ENCODE data around the gene DLEC1. TPM values are rescaled to one million over a fixed set of nuclear protein-coding genes. Genes with fewer than 3 reads are reported as not detected.

DLEC1 gene
- polyA plus RNA-seq, 1 donor: 0.59 TPM

DNA sequence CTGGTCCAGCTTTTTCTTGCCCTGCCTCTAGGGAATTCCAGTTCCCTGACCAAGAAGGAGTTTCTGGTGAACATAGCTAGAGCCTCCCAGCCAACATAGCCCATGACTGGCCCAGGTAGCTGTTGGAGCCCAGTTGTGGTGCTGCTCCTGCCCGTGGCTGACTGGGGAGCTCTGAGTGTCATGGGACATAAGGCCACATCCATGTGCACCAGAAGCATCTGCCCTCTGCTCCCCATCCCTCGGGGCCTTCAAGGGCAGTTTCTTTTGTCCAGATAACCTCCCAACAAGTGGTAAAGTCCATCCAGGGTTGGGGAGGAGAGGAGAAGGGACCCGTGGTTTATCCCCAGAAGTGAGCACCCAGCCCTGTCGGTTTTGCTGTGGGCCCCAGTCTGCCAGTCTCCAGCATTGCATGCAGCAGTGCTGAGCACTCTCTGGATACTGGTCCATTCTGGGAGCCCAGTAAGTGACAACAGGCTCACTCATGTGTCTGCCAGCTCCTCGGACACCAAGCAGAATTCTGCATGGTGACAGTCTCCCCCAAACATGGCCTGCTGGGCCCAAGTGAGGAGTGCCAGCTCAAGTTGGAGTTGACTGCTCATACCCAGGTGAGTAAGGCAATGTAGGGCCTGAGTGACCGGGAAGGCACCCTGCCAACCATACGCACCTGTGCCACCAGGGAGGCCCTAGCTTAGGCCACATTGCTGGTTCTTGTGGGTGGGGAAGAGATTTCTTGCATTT lies 69.1 kb downstream of the DLEC1 start:
- DNase-seq (ENCODE audit: low read depth): no peak

DNA sequence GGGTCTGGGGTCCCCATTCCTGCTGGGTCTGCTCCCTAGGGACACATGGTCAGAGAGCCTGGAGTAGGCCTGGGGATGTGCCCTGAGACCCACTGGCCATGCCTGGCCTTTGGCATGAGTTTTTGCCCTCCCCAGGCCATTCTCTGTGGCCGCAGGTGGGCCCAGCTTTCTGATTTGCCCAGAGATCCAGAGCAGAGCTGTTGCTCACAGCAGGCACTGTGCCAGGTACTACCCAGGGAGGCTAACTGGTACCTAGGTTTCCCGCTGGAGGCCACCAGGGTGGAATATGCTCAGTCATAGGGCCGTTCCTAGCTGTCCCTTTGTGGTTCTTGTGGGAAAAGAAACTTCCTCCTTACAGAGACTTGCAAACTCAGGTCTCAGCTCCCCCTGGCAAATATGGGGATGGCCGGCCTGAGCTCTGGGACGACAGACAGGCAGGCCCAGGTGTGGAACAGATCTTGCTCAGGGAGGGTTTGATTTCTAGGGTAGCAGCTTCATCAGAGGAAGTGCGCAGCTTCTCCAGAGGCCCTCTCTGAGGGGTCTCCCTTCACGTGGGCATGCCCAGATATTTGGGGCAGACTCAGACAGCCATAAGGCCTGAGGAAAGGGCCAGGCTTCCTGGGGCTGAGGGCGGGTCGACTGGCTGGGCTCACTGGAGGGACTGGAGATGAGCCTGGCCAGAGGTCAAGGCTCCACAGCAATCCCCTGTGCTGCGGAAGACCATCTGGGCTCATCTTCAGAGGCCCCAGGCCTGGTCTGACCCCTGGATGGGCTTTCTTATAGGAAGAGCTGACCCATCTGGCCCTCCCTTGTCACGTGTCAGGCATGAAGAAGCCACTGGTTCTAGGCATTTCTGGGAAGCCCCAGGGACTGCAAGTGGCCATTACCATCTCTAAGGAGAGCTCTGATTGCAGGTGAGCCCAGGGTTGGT lies 69.9 kb downstream of the DLEC1 start:
- no peak for DNase-seq (ENCODE audit: low read depth)

DNA sequence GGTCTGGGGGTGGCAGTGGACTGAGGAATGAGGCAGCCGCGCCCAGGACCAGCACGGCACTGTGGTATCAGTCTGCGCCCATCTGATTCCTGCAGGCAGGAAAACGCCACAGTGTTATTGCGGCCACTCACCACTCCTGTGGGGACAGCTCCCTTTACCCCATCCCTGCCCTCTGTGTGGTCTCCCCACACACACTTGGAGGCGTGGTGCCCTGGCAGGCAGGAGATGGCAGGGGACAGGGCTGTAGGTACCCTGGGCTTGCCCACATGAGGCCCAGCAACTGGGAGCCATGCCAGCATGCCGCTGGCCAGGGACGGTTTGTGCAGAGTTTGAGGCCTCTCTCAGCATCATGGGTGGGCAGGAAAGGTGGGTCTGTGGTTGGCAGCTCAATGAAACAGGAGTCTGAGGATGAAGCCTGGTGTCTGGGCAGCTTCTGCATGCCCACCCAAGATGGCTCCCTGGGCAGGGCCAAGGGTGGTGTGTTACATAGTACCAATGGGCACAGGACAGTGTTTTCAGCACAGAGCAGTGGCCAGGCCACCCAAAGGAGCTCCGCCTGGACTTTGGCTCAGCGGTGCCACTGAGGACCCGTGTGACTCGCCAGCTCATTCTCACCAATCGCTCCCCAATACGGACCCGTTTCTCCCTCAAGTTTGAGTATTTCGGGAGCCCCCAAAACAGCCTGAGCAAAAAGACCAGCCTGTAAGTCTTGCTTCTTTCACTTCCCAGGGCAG lies 70.7 kb downstream of the DLEC1 start:
- no peak for DNase-seq (ENCODE audit: low read depth)

DNA sequence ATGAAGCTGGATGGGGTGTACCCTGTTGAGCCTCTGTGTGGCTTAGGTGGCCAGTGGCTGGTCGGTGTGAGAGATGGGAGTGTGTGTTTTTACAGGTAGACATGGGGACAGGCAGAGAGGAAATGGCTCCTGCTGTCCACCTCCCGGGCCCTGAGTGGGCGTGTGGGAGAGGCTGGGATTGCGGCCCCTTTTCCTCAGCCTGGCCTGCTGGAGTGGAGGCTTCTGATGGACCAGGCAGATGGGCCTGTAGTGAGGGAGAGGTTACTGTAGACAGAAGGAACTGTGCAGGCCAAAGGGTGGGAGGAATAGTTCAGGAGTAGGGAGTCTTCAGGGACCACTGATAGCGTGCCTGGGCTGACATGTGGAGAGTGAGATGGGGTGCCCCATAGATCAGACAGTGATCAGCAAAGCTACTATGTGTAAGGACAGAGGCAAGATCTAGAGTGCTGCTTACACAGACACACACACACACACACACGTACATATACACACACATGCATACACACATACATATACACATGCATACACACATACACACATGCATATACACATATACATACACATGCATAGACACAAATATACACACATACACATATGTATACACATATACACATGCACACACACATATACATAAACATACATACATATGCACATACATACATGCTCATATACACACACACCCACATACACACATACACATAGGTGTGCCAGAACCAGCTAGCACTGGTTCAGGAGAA lies 71.5 kb downstream of the DLEC1 start:
- no peak for DNase-seq (ENCODE audit: low read depth)

DNA sequence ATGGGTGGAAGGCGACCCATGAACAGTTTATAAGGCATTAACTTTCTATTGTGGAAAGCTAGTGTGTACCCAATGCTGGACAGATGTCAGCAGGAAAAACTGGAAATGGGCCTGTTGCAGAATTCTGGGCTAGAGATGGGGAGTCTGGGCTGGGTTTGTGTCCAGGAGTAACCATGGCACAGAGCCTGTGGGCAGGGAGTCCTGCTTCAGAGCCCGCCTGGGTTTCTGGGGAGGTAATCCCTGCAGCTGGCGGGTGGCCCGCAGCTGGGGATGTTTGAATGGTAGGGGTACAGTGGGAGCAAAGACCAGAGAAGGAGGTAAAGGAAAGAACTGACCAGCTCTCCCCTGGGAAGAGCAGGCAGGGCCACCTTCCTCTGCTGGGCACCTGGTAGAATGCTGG lies 72.2 kb downstream of the DLEC1 start:
- no peak for DNase-seq (ENCODE audit: low read depth)

DNA sequence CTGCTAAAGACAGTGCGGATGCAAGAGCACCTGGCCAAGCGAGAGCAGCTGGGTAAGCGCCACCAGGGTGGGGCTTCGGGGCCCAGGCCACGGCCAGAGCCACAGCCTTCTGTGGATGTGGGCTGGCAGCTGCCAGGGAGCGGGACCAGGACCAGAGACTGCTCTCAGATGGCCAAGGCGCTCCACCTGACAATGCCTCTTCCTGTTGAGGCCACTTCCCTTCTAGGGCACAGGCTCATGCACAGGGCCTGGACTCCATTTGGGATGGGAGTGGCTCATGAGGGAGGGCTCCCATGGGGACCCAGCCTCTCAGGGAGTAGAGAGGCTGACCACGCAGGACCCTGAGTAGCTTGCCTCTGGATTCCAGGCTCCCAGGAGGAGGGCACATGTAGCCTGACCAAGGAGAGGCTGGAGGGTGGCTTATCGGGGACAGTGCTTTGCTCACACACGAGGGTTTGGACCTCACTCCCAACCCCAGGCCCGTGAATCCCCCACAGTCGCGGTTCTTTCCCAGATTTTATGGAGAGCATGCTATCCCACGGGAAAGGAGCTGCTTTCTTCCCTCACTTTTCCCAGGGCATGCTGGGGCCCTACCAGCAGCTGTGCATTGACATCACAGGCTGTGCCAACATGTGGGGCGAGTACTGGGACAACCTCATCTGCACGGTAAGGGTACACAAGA lies 72.8 kb downstream of the DLEC1 start:
- no peak for DNase-seq (ENCODE audit: low read depth)

DNA sequence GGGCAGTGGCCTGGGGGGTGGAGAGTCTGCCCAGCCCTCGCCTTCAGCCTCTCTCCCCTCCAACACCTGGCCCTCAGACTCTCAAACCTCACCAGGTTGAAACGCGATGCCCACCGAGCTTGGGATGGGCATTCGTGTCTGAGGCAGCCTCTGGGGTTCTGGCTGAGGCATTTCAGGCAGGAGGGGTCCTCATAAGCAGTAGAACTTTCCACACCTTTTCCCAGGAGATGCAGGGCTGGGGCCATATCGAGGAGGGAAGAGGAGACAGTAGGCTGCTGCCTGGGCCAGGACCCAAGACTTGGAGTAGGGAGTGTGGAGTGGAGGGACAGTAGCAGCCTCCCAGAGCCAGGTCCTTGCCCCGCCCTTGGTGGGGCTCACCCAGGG lies 73.4 kb downstream of the DLEC1 start:
- DNase-seq (ENCODE audit: low read depth): no peak

DNA sequence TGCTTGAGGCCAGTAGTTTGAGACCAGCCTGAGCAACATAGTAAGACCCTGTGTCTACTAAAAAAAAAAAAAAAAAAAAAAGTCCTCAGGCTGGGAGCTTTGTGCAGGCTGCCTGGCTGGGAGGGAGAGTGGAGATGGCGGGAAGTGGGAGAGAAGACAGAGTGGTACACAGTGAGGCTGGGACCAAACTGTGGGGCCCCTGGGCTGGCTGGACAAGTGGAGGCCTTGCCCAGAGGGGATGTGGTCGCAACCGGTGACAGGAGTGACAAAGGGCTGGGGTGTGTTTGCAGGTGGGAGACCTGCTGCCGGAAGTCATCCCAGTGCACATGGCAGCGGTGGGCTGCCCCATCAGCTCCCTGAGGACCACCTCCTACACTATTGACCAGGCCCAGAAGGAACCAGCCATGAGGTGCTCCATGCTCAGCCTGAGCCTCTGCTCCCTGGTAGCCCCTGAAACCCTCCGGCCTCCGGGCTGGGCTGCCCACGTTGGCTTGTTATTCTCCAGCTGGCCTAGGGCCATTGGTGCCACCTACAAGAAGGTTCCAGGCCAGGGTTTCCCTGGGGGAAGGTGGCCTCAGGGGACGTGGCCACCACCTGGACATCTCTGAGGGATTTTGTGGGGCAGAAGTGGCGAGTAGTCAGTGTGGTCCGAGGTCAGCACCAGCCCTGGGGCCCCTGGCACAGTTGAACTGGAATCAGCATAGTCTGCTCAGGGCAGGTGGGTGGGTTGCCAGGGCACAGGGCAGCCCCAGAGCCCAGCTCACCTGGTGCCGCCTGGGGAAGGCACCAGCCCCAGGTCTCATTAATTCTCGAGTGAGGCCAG lies 75.3 kb downstream of the DLEC1 start:
- DNase-seq (ENCODE audit: low read depth): no peak

DNA sequence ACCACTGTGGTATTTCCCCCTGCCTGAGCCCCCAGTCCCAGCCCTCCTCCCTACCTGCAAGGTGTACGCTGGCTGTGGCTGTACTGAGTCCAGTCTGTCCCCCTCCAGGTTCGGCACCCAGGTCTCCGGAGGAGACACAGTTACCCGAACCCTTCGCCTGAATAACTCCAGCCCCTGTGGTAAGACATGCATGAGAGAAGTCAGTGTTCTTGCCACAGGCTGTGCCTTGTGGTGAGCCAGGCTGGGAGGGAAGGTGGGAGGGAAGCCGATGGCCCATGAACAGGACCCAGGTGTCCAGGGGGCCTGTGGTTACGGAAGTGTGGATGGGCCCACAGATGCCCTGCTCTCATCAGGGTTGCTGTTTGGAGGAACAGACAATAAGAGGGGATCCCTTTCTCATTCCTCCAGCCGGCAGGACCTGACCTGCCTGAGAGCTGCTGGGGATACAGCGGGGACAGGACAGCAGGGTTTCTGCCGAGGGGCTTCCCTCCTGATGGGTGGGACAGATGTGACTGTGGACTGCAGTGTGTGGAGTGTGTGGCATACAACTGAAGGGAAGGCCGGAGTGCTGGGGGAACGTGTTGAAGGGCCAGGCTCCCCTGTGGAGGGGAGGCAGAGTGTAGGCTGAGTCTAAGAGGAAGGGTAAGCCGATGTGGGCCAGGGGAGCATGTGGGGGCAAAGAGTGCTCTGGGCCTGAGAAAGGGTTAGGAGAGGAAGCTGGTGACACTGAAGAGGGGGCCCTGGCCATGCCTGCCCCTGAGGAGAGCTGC lies 76.1 kb downstream of the DLEC1 start:
- DNase-seq (ENCODE audit: low read depth): no peak

DNA sequence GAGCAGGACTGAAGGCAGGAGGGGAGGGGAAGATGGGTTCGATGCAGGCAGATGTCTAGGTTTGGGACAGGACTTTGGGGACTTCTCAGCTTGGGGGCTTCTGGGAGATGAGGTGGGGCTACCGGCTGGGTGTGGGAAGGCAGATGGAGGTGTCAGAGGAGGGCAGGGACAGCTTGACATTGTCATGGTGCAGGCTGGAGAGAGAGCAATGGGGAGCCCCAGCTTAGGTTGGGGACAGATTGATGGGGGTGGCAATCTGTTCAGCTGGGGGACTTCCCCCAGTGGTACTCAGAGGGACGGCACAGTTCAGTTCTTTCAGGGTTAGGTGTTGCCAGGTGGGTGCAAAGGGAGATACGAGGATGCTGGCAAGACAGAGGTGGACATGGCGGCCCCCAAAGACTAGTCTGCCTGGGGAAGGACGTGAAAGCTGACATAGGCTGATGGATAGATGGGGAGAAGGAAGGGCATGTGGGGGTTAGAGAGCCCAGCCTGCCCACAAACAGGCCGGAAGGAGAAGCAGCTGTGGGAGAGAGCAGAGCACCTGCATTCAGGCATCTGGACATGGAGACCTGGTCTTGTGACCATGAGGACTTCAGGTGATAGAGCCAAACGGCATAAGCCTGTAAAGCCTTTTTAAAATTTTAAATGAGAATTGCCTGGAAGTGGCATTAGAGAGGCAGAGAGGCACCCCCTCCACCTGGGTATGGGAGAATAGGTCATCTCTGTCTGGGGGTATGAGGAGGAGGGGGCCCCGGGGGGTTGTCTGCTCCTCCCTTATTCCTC lies 76.8 kb downstream of the DLEC1 start:
- no peak for DNase-seq (ENCODE audit: low read depth)

DNA sequence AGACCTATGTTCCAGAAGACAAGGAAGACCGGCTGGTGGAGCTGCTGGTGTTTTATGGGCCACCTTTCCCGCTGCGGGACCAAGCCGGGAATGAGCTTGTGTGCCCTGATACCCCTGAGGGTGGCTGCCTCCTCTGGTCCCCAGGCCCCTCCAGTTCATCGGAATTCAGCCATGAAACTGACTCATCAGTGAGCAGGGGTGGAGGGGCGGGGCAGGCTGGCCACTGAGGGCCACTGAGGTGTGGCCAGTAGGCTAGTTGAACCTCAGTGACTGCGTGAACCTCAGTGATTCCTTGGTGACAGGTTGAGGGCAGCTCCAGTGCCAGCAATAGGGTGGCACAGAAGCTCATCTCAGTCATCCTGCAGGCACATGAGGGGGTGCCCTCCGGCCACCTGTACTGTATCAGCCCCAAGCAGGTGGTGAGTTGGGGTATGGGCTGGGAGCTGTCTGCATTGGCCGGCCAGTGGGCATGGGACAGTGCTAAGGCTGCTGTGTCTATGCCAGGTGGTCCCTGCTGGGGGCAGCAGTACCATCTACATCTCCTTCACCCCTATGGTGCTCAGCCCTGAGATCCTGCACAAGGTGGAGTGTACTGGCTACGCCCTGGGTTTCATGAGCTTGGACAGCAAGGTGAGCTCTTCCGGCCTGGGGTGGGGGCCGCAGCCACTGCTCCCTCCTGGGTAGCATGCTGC lies 77.6 kb downstream of the DLEC1 start:
- no peak for DNase-seq (ENCODE audit: low read depth)

DNA sequence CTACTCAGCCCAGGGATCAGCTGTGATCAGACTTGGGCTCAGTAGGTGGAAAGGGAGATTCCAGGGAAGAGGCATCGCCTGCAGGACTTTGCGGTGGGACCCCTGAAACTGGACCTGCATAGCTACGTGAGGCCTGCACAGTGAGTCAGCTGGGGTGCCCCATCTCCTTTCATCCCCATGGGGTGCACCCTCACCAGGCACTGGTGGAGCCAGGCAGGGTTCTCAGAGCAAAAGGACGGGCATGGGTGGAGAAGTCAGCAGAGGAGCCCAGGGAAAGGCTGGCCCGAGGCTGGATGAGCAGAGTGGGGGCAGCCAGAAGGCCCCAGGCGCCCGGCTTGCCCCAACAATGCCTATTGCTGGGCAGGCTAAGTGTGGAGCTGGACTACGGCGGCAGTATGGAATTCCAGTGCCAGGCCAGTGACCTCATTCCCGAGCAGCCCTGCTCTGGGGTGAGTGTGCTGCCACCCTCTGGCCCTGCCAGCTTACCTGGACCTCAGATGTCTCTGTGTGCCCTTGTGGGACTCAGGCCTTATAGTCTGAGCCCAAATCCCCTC lies 78.2 kb downstream of the DLEC1 start:
- no peak for DNase-seq (ENCODE audit: low read depth)

DNA sequence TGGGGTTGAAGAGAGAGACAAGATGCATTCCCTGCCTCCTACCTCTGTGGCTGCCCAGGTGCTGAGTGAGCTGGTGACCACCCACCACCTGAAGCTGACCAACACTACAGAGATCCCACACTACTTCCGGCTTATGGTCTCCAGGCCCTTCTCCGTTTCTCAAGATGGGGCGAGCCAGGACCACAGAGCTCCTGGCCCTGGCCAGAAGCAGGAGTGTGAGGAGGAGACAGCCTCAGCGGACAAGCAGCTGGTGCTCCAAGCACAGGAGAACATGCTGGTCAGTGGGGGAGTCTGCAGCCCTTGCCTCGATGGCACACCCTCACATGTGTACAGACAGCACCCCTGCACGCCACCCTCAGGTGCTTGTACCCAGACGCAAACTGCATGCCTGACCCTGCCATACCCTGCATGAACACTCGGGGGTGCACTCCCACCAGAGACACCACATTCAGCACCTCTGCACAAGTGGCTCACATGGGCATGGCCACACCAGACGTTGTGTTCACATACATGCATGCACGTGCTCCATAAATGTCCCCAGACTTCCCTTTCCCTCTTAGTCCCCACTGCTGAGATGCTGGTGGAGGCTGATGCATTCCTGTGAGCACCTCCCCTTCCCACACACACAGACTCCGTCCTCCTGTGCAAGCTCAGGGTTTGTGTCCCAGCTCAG lies 78.9 kb downstream of the DLEC1 start:
- DNase-seq (ENCODE audit: low read depth): no peak

DNA sequence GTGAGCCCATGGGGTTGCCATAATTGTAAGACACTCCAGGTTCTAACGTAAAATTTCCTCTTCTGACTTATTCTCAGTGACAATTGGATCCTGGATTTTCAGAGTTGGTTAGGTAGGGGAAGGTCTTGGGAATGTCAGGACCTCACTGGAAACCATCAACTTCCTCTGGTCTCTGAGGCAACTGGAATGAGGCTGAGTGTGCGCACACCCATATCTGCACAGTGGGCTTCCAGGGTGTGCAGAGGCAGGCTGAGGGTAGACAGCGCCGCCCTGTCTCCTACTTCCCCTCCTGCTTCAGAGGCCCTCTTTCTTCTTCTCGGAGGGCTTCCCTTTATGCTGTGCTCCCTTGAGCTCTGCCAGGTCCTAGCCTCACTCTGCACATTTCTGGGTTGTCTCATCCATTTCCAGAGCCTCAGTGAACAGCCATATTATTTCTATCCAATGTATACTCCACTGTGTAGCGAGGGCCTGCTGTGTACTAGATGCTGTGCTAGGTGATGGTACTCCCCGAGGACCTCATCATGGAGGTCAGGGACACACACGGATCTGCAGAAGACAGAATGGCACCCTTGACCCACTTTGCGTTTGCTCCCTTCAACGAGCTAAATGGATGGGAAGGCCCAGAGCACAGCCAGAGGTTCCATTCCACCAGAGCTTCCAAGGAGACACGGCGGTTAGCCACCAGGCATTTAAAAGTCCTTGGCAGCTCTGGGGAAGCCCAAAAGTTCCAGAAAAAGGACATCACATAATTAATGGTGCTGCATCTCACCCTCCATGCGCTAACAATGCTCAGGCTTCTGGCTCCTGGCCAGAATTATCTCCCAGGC lies 79.6 kb downstream of the DLEC1 start:
- no peak for DNase-seq (ENCODE audit: low read depth)

DNA sequence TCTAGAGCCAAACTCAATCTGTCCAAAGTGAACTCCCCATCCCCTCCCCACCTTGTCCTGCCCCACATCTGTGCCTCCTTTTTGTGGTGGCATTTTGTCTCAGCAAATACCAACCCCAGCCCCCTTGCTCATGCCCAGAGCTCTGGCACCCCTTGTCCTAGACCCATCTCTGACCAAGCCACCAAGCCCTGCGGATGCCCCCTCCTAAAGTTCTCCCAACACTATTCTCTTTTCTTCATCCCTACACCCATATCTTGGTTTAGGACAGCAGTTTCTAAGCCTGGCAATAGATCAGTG lies 80.2 kb downstream of the DLEC1 start:
- no peak for DNase-seq (ENCODE audit: low read depth)

Measured in forelimb muscle (tissue), 1 donor.